ENCODE results near the gene ARFRP1. TPM values are rescaled to one million over a fixed set of nuclear protein-coding genes. Genes with fewer than 3 reads are reported as not detected.
"Not testable (repeated sequence)": the region's sequence is repeated elsewhere in the genome, so short reads cannot be mapped to it uniquely, and the experiment has no call there.

Gene ARFRP1
- total RNA-seq, 1 donor: 21.7 TPM

- no peak overlapping the region for H3K4me3 ChIP-seq (ENCODE audit: insufficient read depth, low read length)
- no peaks in the 10 kb centered on the region for H3K27me3 ChIP-seq (ENCODE audit: insufficient read depth, low read length)
- H3K36me3 ChIP-seq (ENCODE audit: insufficient read depth, low read length): peaks cover 42% of the 10 kb centered on the region
- no peaks in the 10 kb centered on the region for H3K9me3 ChIP-seq (ENCODE audit: low read depth, low read length)
- no peak overlapping the region for H3K27ac ChIP-seq (ENCODE audit: low read depth, low read length)
- H3K4me2 ChIP-seq (ENCODE audit: insufficient read depth, low read length): no peak overlapping the region
- H4K20me1 ChIP-seq (ENCODE audit: insufficient read depth, low read length): no peaks in the 10 kb centered on the region
- H3K4me1 ChIP-seq (ENCODE audit: insufficient read depth, low read length): peaks cover 14% of the 10 kb centered on the region
- DNase-seq (ENCODE audit: insufficient read length, low spot score, missing footprints): peak; percentile 62
- no peak for TF ChIP-seq CTCF (IDR thresholded peaks at IDR 0.05; ENCODE audit: extremely low read depth, low read depth, low read length)
- H2AFZ ChIP-seq (ENCODE audit: low read length): no peak overlapping the region
- peaks cover 49% of the 10 kb centered on the region for H3K79me2 ChIP-seq (ENCODE audit: insufficient read depth, low read length)
Observed at GRCh38 chr20:63661959-63662812, 45.6 kb downstream of the ARFRP1 start.

GRCh38 chr20:63661108-63661507, 46.7 kb downstream of the ARFRP1 start:
- H2AFZ ChIP-seq (ENCODE audit: low read length): no peak overlapping the region
- H4K20me1 ChIP-seq (ENCODE audit: insufficient read depth, low read length): no peaks in the 10 kb centered on the region
- no peak for TF ChIP-seq CTCF (IDR thresholded peaks at IDR 0.05; ENCODE audit: extremely low read depth, low read depth, low read length)
- DNase-seq (ENCODE audit: insufficient read length, low spot score, missing footprints): no peak
- peaks cover 36% of the 10 kb centered on the region for H3K36me3 ChIP-seq (ENCODE audit: insufficient read depth, low read length)
- H3K27ac ChIP-seq (ENCODE audit: low read depth, low read length): no peak overlapping the region
- peaks cover 14% of the 10 kb centered on the region for H3K4me1 ChIP-seq (ENCODE audit: insufficient read depth, low read length)
- no peaks in the 10 kb centered on the region for H3K27me3 ChIP-seq (ENCODE audit: insufficient read depth, low read length)
- H3K79me2 ChIP-seq (ENCODE audit: insufficient read depth, low read length): peaks cover 49% of the 10 kb centered on the region
- no peak overlapping the region for H3K4me2 ChIP-seq (ENCODE audit: insufficient read depth, low read length)
- H3K4me3 ChIP-seq (ENCODE audit: insufficient read depth, low read length): no peak overlapping the region
- no peaks in the 10 kb centered on the region for H3K9me3 ChIP-seq (ENCODE audit: low read depth, low read length)

- H3K4me1 ChIP-seq (ENCODE audit: insufficient read depth, low read length): peaks cover 14% of the 10 kb centered on the region
- no peak overlapping the region for H2AFZ ChIP-seq (ENCODE audit: low read length)
- no peaks in the 10 kb centered on the region for H3K9me3 ChIP-seq (ENCODE audit: low read depth, low read length)
- no peak overlapping the region for H3K4me3 ChIP-seq (ENCODE audit: insufficient read depth, low read length)
- peaks cover 34% of the 10 kb centered on the region for H3K36me3 ChIP-seq (ENCODE audit: insufficient read depth, low read length)
- peak; percentile 71 for DNase-seq (ENCODE audit: insufficient read length, low spot score, missing footprints)
- H3K4me2 ChIP-seq (ENCODE audit: insufficient read depth, low read length): no peak overlapping the region
- H3K27ac ChIP-seq (ENCODE audit: low read depth, low read length): no peak overlapping the region
- TF ChIP-seq CTCF (IDR thresholded peaks at IDR 0.05; ENCODE audit: extremely low read depth, low read depth, low read length): no peak
- peaks cover 49% of the 10 kb centered on the region for H3K79me2 ChIP-seq (ENCODE audit: insufficient read depth, low read length)
- no peaks in the 10 kb centered on the region for H3K27me3 ChIP-seq (ENCODE audit: insufficient read depth, low read length)
- no peaks in the 10 kb centered on the region for H4K20me1 ChIP-seq (ENCODE audit: insufficient read depth, low read length)
Observed at GRCh38 chr20:63660622-63661021, 47.2 kb downstream of the ARFRP1 start.

- H3K36me3 ChIP-seq (ENCODE audit: insufficient read depth, low read length): peaks cover 34% of the 10 kb centered on the region
- peaks cover 14% of the 10 kb centered on the region for H3K4me1 ChIP-seq (ENCODE audit: insufficient read depth, low read length)
- H3K4me3 ChIP-seq (ENCODE audit: insufficient read depth, low read length); H3K27me3 ChIP-seq (ENCODE audit: insufficient read depth, low read length); H3K27ac ChIP-seq (ENCODE audit: low read depth, low read length); DNase-seq (ENCODE audit: insufficient read length, low spot score, missing footprints); H4K20me1 ChIP-seq (ENCODE audit: insufficient read depth, low read length); H3K9me3 ChIP-seq (ENCODE audit: low read depth, low read length); H3K4me2 ChIP-seq (ENCODE audit: insufficient read depth, low read length); H2AFZ ChIP-seq (ENCODE audit: low read length): not testable (repeated sequence)
- peaks cover 49% of the 10 kb centered on the region for H3K79me2 ChIP-seq (ENCODE audit: insufficient read depth, low read length)
Observed at GRCh38 chr20:63660174-63660573, 47.6 kb downstream of the ARFRP1 start.
